ENCODE data around the gene RNF208.

DNA sequence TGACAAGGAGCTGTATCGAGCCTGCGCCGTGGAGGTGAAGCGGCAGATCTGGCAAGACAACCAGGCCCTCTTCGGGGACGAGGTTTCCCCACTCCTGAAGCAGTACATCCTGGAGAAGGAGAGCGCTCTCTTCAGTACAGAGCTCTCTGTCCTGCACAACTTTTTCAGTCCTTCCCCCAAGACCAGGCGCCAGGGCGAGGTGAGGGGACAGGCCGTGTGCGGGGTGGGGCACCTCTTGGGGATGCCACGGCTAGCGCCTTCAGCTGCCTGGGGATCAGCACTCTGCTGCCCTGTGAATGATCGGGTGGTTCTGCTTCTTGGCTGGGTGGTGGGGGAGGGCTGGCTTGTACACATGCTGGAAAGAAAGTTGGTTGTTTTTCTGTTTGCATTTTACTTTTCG lies 34.8 kb upstream of the RNF208 start:
- TF ChIP-seq GABPA (IDR thresholded peaks at IDR 0.05; ENCODE audit: low read depth): no peak
- TF ChIP-seq POLR2AphosphoS5 (IDR thresholded peaks at IDR 0.05; ENCODE audit: low read depth): no peak
- TF ChIP-seq, protein P1, sequence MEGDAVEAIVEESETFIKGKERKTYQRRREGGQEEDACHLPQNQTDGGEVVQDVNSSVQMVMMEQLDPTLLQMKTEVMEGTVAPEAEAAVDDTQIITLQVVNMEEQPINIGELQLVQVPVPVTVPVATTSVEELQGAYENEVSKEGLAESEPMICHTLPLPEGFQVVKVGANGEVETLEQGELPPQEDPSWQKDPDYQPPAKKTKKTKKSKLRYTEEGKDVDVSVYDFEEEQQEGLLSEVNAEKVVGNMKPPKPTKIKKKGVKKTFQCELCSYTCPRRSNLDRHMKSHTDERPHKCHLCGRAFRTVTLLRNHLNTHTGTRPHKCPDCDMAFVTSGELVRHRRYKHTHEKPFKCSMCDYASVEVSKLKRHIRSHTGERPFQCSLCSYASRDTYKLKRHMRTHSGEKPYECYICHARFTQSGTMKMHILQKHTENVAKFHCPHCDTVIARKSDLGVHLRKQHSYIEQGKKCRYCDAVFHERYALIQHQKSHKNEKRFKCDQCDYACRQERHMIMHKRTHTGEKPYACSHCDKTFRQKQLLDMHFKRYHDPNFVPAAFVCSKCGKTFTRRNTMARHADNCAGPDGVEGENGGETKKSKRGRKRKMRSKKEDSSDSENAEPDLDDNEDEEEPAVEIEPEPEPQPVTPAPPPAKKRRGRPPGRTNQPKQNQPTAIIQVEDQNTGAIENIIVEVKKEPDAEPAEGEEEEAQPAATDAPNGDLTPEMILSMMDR (IDR thresholded peaks at IDR 0.05; ENCODE audit: insufficient read depth, low read length): no peak
- TF ChIP-seq, protein P2, sequence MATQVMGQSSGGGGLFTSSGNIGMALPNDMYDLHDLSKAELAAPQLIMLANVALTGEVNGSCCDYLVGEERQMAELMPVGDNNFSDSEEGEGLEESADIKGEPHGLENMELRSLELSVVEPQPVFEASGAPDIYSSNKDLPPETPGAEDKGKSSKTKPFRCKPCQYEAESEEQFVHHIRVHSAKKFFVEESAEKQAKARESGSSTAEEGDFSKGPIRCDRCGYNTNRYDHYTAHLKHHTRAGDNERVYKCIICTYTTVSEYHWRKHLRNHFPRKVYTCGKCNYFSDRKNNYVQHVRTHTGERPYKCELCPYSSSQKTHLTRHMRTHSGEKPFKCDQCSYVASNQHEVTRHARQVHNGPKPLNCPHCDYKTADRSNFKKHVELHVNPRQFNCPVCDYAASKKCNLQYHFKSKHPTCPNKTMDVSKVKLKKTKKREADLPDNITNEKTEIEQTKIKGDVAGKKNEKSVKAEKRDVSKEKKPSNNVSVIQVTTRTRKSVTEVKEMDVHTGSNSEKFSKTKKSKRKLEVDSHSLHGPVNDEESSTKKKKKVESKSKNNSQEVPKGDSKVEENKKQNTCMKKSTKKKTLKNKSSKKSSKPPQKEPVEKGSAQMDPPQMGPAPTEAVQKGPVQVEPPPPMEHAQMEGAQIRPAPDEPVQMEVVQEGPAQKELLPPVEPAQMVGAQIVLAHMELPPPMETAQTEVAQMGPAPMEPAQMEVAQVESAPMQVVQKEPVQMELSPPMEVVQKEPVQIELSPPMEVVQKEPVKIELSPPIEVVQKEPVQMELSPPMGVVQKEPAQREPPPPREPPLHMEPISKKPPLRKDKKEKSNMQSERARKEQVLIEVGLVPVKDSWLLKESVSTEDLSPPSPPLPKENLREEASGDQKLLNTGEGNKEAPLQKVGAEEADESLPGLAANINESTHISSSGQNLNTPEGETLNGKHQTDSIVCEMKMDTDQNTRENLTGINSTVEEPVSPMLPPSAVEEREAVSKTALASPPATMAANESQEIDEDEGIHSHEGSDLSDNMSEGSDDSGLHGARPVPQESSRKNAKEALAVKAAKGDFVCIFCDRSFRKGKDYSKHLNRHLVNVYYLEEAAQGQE (IDR thresholded peaks at IDR 0.05; ENCODE audit: insufficient replicate concordance, low read depth): no peak
- no peak for TF ChIP-seq SPI1 (IDR thresholded peaks at IDR 0.05; ENCODE audit: borderline replicate concordance, low read depth)

Measured in HL-60 (cell line).